ENCODE measurements around the gene TBK1. TPM values are rescaled to one million over a fixed set of nuclear protein-coding genes. Genes with fewer than 3 reads are reported as not detected.
"Not testable (repeated sequence)": the region's sequence is repeated elsewhere in the genome, so short reads cannot be mapped to it uniquely, and the experiment has no call there.

The TBK1 gene
- total and polyA plus RNA-seq, 2 donors: 14.1 to 63.3 TPM

GRCh38 chr12:64525461-64526160, 73.7 kb downstream of the TBK1 start:
- Histone ChIP-seq H3K36me3 (ENCODE audit: insufficient read depth) (no peaks in the 10 kb centered on the region), H3K27ac (ENCODE audit: low read depth) (no peak overlapping the region), H3K4me1 (ENCODE audit: insufficient read depth) (no peaks in the 10 kb centered on the region), H3K4me3 (ENCODE audit: low read depth, low read length) (no peak overlapping the region)
- no peak for DNase-seq (ENCODE audit: extremely low spot score)
- 91% methylated on average over 11 of the region's 11 CpGs for WGBS

DNA sequence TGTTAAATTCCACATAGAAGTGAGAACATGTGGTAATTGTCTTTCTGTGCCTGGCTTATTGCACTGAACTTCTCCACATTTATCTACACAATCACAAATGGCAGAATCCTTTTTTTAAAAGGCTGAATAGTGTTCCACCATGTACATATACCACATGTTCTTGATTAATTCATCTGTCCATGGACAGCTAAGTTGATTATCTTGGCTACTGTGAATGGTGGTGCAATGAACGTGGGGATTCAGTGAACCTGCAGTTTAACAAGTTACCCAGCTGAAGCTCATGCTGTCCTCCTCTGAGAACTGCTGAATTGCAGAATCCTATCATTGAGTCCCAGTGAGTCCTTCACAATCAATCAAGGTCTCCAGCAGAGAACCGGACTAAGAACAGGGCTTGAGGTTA, 74.9 kb downstream of the TBK1 start:
- H3K36me3 ChIP-seq (ENCODE audit: insufficient read depth): no peaks in the 10 kb centered on the region
- no peaks in the 10 kb centered on the region for H3K4me1 ChIP-seq (ENCODE audit: insufficient read depth)
- no peak overlapping the region for H3K27ac ChIP-seq (ENCODE audit: low read depth)
- WGBS: 41% methylated on average over 2 of the region's 2 CpGs
- no peak overlapping the region for H3K4me3 ChIP-seq (ENCODE audit: low read depth, low read length)
- no peak for DNase-seq (ENCODE audit: extremely low spot score)

DNA sequence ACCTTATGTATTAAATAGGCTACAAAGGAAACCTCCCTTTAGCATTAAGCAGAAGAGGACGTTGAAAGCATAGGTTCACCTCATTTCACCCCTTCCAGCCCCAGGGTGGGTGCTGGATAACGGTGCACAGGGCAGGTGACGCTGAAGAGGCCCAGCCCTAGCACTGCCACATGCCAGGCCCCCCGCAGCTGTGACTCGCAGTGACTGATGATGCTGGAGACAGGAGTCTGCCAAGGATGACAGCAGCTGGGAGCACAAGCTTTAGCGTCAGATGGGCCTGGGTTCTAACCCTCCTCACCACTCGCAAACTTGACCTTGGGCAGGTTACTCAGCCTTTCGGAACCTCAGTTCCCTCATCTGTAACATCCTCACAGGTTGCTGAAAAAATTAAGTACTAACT, 76.7 kb downstream of the TBK1 start:
- no peak for DNase-seq (ENCODE audit: extremely low spot score)
- H3K27ac ChIP-seq (ENCODE audit: low read depth): no peak overlapping the region
- H3K4me3 ChIP-seq (ENCODE audit: low read depth, low read length): no peak overlapping the region
- 72% methylated on average over 8 of the region's 8 CpGs for WGBS
- H3K4me1 ChIP-seq (ENCODE audit: insufficient read depth): no peaks in the 10 kb centered on the region
- H3K36me3 ChIP-seq (ENCODE audit: insufficient read depth): no peaks in the 10 kb centered on the region

DNA sequence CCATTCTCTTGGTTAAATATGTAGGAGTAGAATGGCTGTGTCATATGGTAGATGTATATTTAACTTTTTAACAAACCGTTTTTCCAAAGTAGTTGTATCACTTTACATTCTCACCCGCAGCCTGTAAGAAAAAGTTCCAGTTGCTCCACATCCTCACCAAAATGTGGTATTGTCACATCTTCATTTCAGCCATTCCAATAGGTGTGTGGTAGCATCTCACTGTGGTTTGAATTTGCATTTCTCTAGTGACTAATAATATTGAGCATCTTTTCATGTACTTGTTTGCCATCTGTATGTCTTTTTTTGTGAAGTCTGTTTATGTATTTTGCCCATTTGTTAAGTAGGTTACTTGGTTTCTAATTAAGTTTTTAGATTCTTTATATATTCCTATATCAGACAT, 78.6 kb downstream of the TBK1 start:
- WGBS: 83% methylated on average over 2 of the region's 2 CpGs
- no peaks in the 10 kb centered on the region for H3K4me1 ChIP-seq (ENCODE audit: insufficient read depth)
- H3K36me3 ChIP-seq (ENCODE audit: insufficient read depth): no peaks in the 10 kb centered on the region
- no peak for DNase-seq (ENCODE audit: extremely low spot score)
- H3K27ac ChIP-seq (ENCODE audit: low read depth): no peak overlapping the region
- no peak overlapping the region for H3K4me3 ChIP-seq (ENCODE audit: low read depth, low read length)

DNA sequence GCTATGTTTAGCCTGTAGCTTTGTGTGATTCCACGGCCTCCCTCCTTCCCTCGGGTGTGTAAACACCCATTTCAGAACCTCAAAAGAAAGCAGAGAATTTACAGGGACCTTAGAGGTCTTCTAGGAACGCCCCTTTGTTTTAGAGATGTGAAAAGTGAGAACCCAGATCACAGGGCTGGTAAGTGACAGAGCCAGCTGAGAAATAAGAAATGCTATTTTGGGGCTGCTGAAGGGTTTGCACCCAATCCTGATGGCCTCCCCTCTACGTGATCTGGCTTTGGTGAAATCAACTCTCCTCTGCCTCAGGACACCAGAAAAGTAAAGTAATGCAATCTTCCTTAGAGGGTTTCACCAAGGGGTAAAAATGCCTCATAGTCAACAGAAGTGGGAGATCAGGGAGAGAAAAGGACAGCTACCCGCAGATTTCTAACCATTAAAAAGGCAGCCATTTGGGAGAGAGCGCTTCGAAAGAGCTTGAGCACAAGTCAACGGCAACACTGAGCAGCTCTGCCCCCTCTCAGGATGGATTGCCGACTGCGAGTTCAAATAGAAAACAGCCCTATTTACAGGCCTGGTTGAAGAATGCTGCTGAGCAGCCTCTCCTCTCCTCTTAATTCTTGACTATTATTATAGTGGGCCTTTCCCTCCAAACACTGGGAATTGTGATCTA, 79.9 kb downstream of the TBK1 start:
- DNase-seq (ENCODE audit: extremely low spot score): no peak
- Histone ChIP-seq H3K36me3 (ENCODE audit: insufficient read depth) (no peaks in the 10 kb centered on the region), H3K4me3 (ENCODE audit: low read depth, low read length) (no peak overlapping the region), H3K4me1 (ENCODE audit: insufficient read depth) (no peaks in the 10 kb centered on the region), H3K27ac (ENCODE audit: low read depth) (no peak overlapping the region)
- 53% methylated on average over 10 of the region's 10 CpGs for WGBS

DNA sequence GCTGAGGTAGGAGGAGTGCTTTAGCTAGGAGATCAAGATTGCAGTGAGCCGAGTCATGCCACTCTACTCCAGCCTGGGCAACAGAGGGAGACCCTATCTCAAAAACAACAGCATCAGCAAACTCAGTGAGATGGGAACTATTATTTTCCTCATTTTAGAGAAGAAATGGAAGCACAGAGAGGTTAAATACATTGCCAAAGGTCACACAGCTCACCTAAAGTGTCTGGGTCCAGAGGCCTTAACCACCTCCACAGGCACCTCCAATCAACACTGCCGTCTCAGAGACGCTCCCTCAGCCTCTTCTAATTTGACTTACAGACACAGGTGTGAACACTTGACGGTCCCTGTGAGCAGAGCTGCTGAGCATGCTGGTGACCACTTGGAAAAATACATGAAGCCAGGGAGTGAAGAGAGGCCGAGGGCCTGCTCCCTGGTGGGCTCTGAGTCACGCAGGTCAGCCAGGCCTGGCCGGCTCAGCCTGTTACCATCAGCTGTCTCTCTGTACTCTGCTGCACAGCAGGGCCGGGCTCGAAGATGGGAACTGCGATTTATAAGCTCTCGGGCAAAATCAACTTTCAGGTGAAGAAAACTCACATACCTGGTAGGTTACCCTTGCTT, 80.9 kb downstream of the TBK1 start:
- DNase-seq (ENCODE audit: extremely low spot score): no peak
- Histone ChIP-seq H3K4me1 (ENCODE audit: insufficient read depth) (no peaks in the 10 kb centered on the region), H3K36me3 (ENCODE audit: insufficient read depth) (no peaks in the 10 kb centered on the region), H3K27ac (ENCODE audit: low read depth) (no peak overlapping the region), H3K4me3 (ENCODE audit: low read depth, low read length) (no peak overlapping the region)
- WGBS: 94% methylated on average over 11 of the region's 11 CpGs

- H3K27ac ChIP-seq (ENCODE audit: low read depth): no peak overlapping the region
- WGBS: 82% methylated on average over 6 of the region's 6 CpGs
- no peak for DNase-seq (ENCODE audit: extremely low spot score)
- H3K36me3 ChIP-seq (ENCODE audit: insufficient read depth): no peaks in the 10 kb centered on the region
- no peak overlapping the region for H3K4me3 ChIP-seq (ENCODE audit: low read depth, low read length)
- no peaks in the 10 kb centered on the region for H3K4me1 ChIP-seq (ENCODE audit: insufficient read depth)
Measured at GRCh38 chr12:64534672-64535199, 82.8 kb downstream of the TBK1 start.

DNA sequence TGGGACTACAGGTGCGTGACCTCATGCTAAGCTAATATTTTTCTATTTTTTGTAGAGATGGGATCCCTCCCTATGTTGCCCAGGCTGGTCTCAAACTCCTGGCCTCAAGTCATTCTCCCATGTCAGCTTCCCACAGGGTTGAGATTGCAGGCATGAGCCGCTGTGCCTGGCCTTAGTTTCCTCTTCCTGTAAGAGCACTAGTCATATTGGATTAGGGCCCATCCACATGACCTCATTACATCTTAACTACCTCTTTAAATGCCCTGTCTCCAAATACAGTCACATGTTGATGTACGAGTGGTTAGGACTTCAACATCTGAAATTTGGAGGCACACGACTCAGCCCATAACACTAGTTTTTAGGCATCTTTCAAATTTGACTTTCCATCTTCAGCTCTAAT, 86.2 kb downstream of the TBK1 start:
- Histone ChIP-seq H3K4me3 (ENCODE audit: low read depth, low read length) (no peak overlapping the region), H3K4me1 (ENCODE audit: insufficient read depth) (no peaks in the 10 kb centered on the region), H3K27ac (ENCODE audit: low read depth) (no peak overlapping the region), H3K36me3 (ENCODE audit: insufficient read depth) (no peaks in the 10 kb centered on the region)
- DNase-seq (ENCODE audit: extremely low spot score): no peak
- 62% methylated on average over 4 of the region's 4 CpGs for WGBS

- WGBS: 86% methylated on average over 24 of the region's 24 CpGs
- not testable (repeated sequence) for H3K27ac ChIP-seq (ENCODE audit: low read depth); H3K4me1 ChIP-seq (ENCODE audit: insufficient read depth); DNase-seq (ENCODE audit: extremely low spot score); H3K4me3 ChIP-seq (ENCODE audit: low read depth, low read length); H3K36me3 ChIP-seq (ENCODE audit: insufficient read depth)
Measured at GRCh38 chr12:64542409-64543047, 90.6 kb downstream of the TBK1 start.

DNA sequence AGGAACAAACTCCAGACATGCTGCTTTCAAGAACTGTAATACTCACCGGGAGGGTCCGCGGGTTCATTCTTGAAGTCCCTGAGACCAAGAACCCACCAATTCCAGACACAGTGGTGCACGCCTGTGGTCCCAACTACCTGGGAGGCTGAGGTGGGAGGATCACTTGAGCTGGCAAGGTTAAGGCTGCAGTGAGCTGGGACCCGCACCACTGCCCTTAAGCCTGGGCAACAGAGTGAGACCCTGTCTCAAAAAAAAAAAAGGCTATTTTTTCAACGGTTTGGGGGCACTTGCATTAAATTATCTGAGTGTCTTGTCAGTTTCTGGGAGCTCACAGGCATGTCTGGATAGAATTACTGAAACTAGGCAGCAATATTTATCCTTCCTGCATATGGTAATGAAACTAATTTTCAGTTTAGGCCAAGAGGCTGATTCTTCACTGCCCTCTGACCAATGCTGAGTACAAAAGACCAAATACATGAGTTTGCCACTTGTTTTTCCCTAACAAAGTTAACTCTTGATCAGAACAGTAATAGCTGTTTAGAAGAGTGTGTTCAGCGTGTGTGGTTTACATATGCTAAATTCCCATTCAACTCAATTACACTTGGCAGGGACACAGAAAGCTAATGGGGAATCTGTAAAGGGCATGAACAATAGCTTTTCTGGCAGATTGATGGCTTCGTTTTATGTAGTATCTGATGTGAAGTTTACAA, 92.6 kb downstream of the TBK1 start:
- WGBS: 67% methylated on average over 8 of the region's 8 CpGs
- H3K27ac ChIP-seq (ENCODE audit: low read depth): no peak overlapping the region
- no peaks in the 10 kb centered on the region for H3K36me3 ChIP-seq (ENCODE audit: insufficient read depth)
- H3K4me3 ChIP-seq (ENCODE audit: low read depth, low read length): no peak overlapping the region
- no peak for DNase-seq (ENCODE audit: extremely low spot score)
- no peaks in the 10 kb centered on the region for H3K4me1 ChIP-seq (ENCODE audit: insufficient read depth)

- 65% methylated on average over 3 of the region's 3 CpGs for WGBS
- Histone ChIP-seq H3K27ac (ENCODE audit: low read depth) (no peak overlapping the region), H3K36me3 (ENCODE audit: insufficient read depth) (no peaks in the 10 kb centered on the region), H3K4me1 (ENCODE audit: insufficient read depth) (no peaks in the 10 kb centered on the region), H3K4me3 (ENCODE audit: low read depth, low read length) (no peak overlapping the region)
- no peak for DNase-seq (ENCODE audit: extremely low spot score)
Measured at GRCh38 chr12:64545081-64545382, 93.1 kb downstream of the TBK1 start.

- Histone ChIP-seq H3K36me3 (ENCODE audit: insufficient read depth) (no peaks in the 10 kb centered on the region), H3K27ac (ENCODE audit: low read depth) (no peak overlapping the region), H3K4me3 (ENCODE audit: low read depth, low read length) (no peak overlapping the region), H3K4me1 (ENCODE audit: insufficient read depth) (no peaks in the 10 kb centered on the region)
- DNase-seq (ENCODE audit: extremely low spot score): no peak
- WGBS: 88% methylated on average over 1 of the region's 1 CpG
Measured at GRCh38 chr12:64549108-64549507, 97.2 kb downstream of the TBK1 start.

GRCh38 chr12:64550755-64551154, 98.8 kb downstream of the TBK1 start:
- Histone ChIP-seq H3K4me3 (ENCODE audit: low read depth, low read length) (no peak overlapping the region), H3K36me3 (ENCODE audit: insufficient read depth) (no peaks in the 10 kb centered on the region), H3K4me1 (ENCODE audit: insufficient read depth) (no peaks in the 10 kb centered on the region), H3K27ac (ENCODE audit: low read depth) (no peak overlapping the region)
- no peak for DNase-seq (ENCODE audit: extremely low spot score)
- WGBS: 65% methylated on average over 3 of the region's 3 CpGs

All from urinary bladder (tissue), 4 donors.